GM12878 (cell line): ENCODE results near the gene GPR153. TPM values are rescaled to one million over a fixed set of nuclear protein-coding genes. Genes with fewer than 3 reads are reported as not detected.

ENCODE experiments used
- ATAC-seq: fragments of 200-7000 bp; cut with Tn5 transposase; 3 replicates; pipeline ENCODE4 v1.9.1; 2020; ENCODE audit warnings: mild to moderate bottlenecking, moderate library complexity
- BruUV-seq: library from RNA; stranded (reverse); fragments of 400-500 nt; replicated peaks from 2 replicates; lab custom pipeline; 2021; lab: Mats Ljungman, UMichigan
- CTCF ChIA-PET: fragments of 300-600 bp; sonication (Branson Sonifier 250); formaldehyde crosslinking; extraction: SDS; loops from one replicate; lab custom pipeline; 2021; ENCODE audit warnings: inconsistent platforms; lab: Yijun Ruan, JAX
- POLR2A ChIA-PET: fragments of 350-600 bp; formaldehyde crosslinking; extraction: SDS; loops from one replicate; lab custom pipeline; 2021; ENCODE audit warnings: inconsistent platforms; lab: Charles Lee
- RAD21 ChIA-PET: fragments of 300-600 bp; sonication (Branson Sonifier 250); formaldehyde crosslinking; loops from one replicate; lab custom pipeline; 2023; ENCODE audit warnings: antibody characterized with exemption; ENCODE audit not compliant: unreplicated experiment; lab: Charles Lee
- SMC1A ChIA-PET: fragments of 300-600 bp; sonication (Branson Sonifier 250); formaldehyde crosslinking; loops from one replicate; lab custom pipeline; 2023; ENCODE audit not compliant: unreplicated experiment, uncharacterized antibody; lab: Charles Lee
- DNase-seq: peaks from one replicate; pipeline ENCODE4 v3.0.0-alpha.2; 2011; ENCODE audit warnings: low read depth, low spot score
- FAIRE-seq: peaks from 3 replicates; lab custom pipeline; 2011; peaks lifted over from hg19 to GRCh38; lab: Jason Lieb, UNC
- H2AFZ ChIP-seq: 2 replicates; pipeline ENCODE4 v1.6.0; 2011; ENCODE audit warnings: low read depth, low read length, control low read depth; ENCODE audit not compliant: control insufficient read depth
- H3K27ac ChIP-seq: 2 replicates; pipeline ENCODE4 v1.5.1; 2011; ENCODE audit warnings: control low read depth; ENCODE audit not compliant: control insufficient read depth, insufficient read depth
- H3K27me3 ChIP-seq, 2 experiments: replicated peaks in 1 of 2; 2 replicates each; pipeline versions ENCODE4 v1.6.0 to v1.6.1; 2011; ENCODE audit warnings: low read length in 1 of 2; ENCODE audit not compliant: control insufficient read depth in 2 of 2, insufficient read depth in 2 of 2
- H3K36me3 ChIP-seq, 2 experiments: 2 replicates each; pipeline ENCODE4 v1.5.1; 2011; ENCODE audit warnings: low read length in 1 of 2; ENCODE audit not compliant: control insufficient read depth in 2 of 2, insufficient read depth in 2 of 2
- H3K4me1 ChIP-seq: 2 replicates; pipeline ENCODE4 v1.6.1; 2011; ENCODE audit warnings: mild to moderate bottlenecking, low read length, moderate library complexity, mixed read lengths; ENCODE audit not compliant: control insufficient read depth, insufficient read depth
- H3K4me2 ChIP-seq: 2 replicates; pipeline ENCODE4 v1.6.0; 2011; ENCODE audit warnings: control low read depth; ENCODE audit not compliant: control insufficient read depth, insufficient read depth
- H3K4me3 ChIP-seq: fragments of 200-600 bp; sonication (generic); 2 replicates; pipeline ENCODE4 v1.5.1; 2016
- H3K79me2 ChIP-seq: 2 replicates; pipeline ENCODE4 v1.6.0; 2011; ENCODE audit warnings: low read length; ENCODE audit not compliant: control insufficient read depth, insufficient read depth
- H3K9ac ChIP-seq: 2 replicates; pipeline ENCODE4 v1.8.0; 2011; ENCODE audit warnings: low read length, control low read depth, mixed read lengths; ENCODE audit not compliant: control insufficient read depth, insufficient read depth
- H3K9me3 ChIP-seq: replicated peaks from 3 replicates; pipeline ENCODE4 v1.5.1; 2011; ENCODE audit warnings: mild to moderate bottlenecking, low read length; ENCODE audit not compliant: control insufficient read depth, insufficient read depth
- H4K20me1 ChIP-seq: 2 replicates; pipeline ENCODE4 v1.6.0; 2011; ENCODE audit not compliant: control insufficient read depth, insufficient read depth
- CUX1 ChIP-seq: IDR thresholded peaks from 2 replicates; pipeline ENCODE4 v1.6.1; 2012; ENCODE audit warnings: improper control_type of control experiment, low read depth, low read length; ENCODE audit not compliant: insufficient replicate concordance
- FOXK2 ChIP-seq: fragments of 450-650 bp; IDR thresholded peaks from 2 replicates; pipeline ENCODE4 v1.6.1; 2017; ENCODE audit warnings: mild to moderate bottlenecking, moderate library complexity
- LARP7 ChIP-seq: fragments of 450-650 bp; IDR thresholded peaks from 2 replicates; pipeline ENCODE4 v1.6.1; 2017; ENCODE audit warnings: mild to moderate bottlenecking
- MYB ChIP-seq: fragments of 150-350 bp; IDR thresholded peaks from 2 replicates; pipeline ENCODE4 v1.6.1; 2014; ENCODE audit warnings: mild to moderate bottlenecking, low read depth, low read length, borderline replicate concordance
- POLR2AphosphoS2 ChIP-seq: IDR thresholded peaks from 2 replicates; pipeline ENCODE4 v1.6.1; 2011; ENCODE audit warnings: low read depth, mild to moderate bottlenecking, low read length, improper control_type of control experiment, moderate library complexity
- STAT1 ChIP-seq: fragments of 450-650 bp; conservative IDR thresholded peaks from 2 replicates; pipeline ENCODE4 v1.6.1; 2014; ENCODE audit warnings: antibody characterized with exemption, mild to moderate bottlenecking
- ZBTB33 ChIP-seq: fragments of 450-650 bp; IDR thresholded peaks from 2 replicates; pipeline ENCODE4 v1.6.1; 2017; ENCODE audit warnings: mild to moderate bottlenecking
- ZNF384 ChIP-seq: IDR thresholded peaks from 2 replicates; pipeline ENCODE4 v1.6.1; 2012; ENCODE audit warnings: low read depth, mild to moderate bottlenecking, low read length, improper control_type of control experiment, borderline replicate concordance
- WGBS: methylation state at CpG from one replicate; pipeline ENCODE4 v1.1.6; 2016; ENCODE audit warnings: low lambda C conversion rate; ENCODE audit not compliant: insufficient replicate concordance, insufficient coverage; ENCODE audit errors: missing lambda C conversion rate; 5-methylcytosine and 5-hydroxymethylcytosine counted together
- in situ Hi-C: fragments of 300-500 bp; cut with MboI; formaldehyde crosslinking; loops from 9 replicates; pipeline ENCODE4 v1.14.3; 2018; ENCODE audit warnings: mixed read lengths
- intact Hi-C: fragments of 100-400 bp; cut with micrococcal nuclease; formaldehyde crosslinking; loops from one replicate; pipeline ENCODE4 v1.14.2; 2022; ENCODE audit not compliant: unreplicated experiment
- polyA plus RNA-seq, 11 experiments: library from polyadenylated mRNA; depleted of rRNA in 4 of 11; unstranded in 6 of 11; stranded (reverse) in 5 of 11; fragments of >200 nt; fragmentation: Nextera tagmentation in 4 of 11; fragmentation: Illumina TruSeq in 1 of 11; extraction: Ambion mirVana in 4 of 11; extraction: Trizol in 1 of 11; gene quantifications; 1 replicate in 1 of 11; 2 replicates in 10 of 11; pipeline versions ENCODE4 v1.2.1 to v1.2.3, GENCODE V29; 2011 to 2016; ENCODE audit warnings: inconsistent platforms in 2 of 11, missing spikeins in 2 of 11, low read depth in 1 of 11
- total RNA-seq, 4 experiments: library from RNA; depleted of rRNA in 3 of 4; stranded (reverse); fragments of >200 nt in 3 of 4; fragmentation: Illumina TruSeq in 1 of 4; extraction: Trizol in 1 of 4; gene quantifications; 2 replicates each; pipeline versions ENCODE4 v1.2.1 to v1.2.3, GENCODE V29; 2013 to 2021
- TF ChIP-seq, protein P1 (sequence below): fragments of 450-650 bp; IDR thresholded peaks from 2 replicates; pipeline ENCODE4 v1.6.1; 2017; ENCODE audit warnings: low read depth, mild to moderate bottlenecking, moderate library complexity

GPR153 gene
- total and polyA plus RNA-seq, 10 of the 15 experiments (the other 5 are each of a cell fraction or from before 2014, with no cell fraction given) = 0.04 to 2.2 (median 0.54) TPM

- no peak overlapping the region for H3K27ac ChIP-seq
- ATAC-seq (no peak), DNase-seq (no peak), FAIRE-seq (no peak)
- 88% methylated on average over 13 of the region's 13 CpGs for WGBS
- ChIA-PET CTCF (interaction anchor here (1.4 kb wide), 1 partner anchor 40 kb away, joined by 4 read pairs; no protein-coding TSS in a partner anchor), RAD21 (no interaction called here), SMC1A (interaction anchor here (0.6 kb wide), 1 partner anchor 49 kb away, joined by 3 read pairs; no protein-coding TSS in a partner anchor), POLR2A (no interaction called here)
- no TSS peak for BruUV-seq
- no peak overlapping the region for H3K4me2 ChIP-seq
- peaks cover 0 to 12% of the 10 kb centered on the region in 2 experiments; a peak in 2 of 4 replicates for H3K36me3 ChIP-seq
- TF ChIP-seq LARP7 (no peak), MYB (no peak), CUX1 (no peak), ZNF384 (no peak), FOXK2 (no peak), ZBTB33 (no peak), STAT1 (no peak), POLR2AphosphoS2 (no peak)
- TF ChIP-seq, protein P1, sequence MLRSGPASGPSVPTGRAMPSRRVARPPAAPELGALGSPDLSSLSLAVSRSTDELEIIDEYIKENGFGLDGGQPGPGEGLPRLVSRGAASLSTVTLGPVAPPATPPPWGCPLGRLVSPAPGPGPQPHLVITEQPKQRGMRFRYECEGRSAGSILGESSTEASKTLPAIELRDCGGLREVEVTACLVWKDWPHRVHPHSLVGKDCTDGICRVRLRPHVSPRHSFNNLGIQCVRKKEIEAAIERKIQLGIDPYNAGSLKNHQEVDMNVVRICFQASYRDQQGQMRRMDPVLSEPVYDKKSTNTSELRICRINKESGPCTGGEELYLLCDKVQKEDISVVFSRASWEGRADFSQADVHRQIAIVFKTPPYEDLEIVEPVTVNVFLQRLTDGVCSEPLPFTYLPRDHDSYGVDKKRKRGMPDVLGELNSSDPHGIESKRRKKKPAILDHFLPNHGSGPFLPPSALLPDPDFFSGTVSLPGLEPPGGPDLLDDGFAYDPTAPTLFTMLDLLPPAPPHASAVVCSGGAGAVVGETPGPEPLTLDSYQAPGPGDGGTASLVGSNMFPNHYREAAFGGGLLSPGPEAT = no peak
- H3K27me3 ChIP-seq = no peaks in the 10 kb centered on the region
- no peaks in the 10 kb centered on the region for H4K20me1 ChIP-seq
- peaks cover 20% of the 10 kb centered on the region for H3K4me1 ChIP-seq
- no peak overlapping the region for H3K4me3 ChIP-seq
- no peaks in the 10 kb centered on the region for H3K9me3 ChIP-seq
- H3K79me2 ChIP-seq = no peaks in the 10 kb centered on the region
- no peak overlapping the region for H3K9ac ChIP-seq
- no peak overlapping the region for H2AFZ ChIP-seq
- intact Hi-C loops = no loop called here
- in situ Hi-C loops = no loop called here
Observed at GRCh38 chr1:6287029-6287428, 26.1 kb upstream of the GPR153 start.
